ENCODE results near the gene GBF1.
A peak's percentile ranks its signal among the peaks of the same experiment; 100 is the strongest.

GBF1 gene

DNA sequence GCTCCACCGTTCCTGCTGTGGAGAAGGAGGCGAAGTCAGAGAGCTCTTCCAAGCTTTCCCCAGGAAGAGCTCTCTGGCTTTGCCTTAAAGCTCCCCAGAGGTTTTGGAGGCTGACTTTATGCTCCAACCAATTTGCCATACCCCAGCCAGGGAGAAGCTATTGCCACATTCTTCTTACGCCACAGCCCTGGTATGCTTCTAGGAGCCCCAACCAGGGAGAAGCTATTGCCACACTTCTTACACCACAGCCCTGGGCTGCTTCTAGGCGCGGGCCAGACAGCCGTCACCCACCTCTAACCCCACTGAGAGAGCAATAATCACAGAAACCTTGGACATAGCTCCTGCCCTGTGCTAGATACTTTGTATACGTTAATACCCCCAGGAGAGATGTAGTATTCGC, 18.3 kb upstream of the GBF1 start:
- no peak overlapping the region for H3K4me3 ChIP-seq (ENCODE audit: low read depth, low read length)
- TF ChIP-seq, protein P1, sequence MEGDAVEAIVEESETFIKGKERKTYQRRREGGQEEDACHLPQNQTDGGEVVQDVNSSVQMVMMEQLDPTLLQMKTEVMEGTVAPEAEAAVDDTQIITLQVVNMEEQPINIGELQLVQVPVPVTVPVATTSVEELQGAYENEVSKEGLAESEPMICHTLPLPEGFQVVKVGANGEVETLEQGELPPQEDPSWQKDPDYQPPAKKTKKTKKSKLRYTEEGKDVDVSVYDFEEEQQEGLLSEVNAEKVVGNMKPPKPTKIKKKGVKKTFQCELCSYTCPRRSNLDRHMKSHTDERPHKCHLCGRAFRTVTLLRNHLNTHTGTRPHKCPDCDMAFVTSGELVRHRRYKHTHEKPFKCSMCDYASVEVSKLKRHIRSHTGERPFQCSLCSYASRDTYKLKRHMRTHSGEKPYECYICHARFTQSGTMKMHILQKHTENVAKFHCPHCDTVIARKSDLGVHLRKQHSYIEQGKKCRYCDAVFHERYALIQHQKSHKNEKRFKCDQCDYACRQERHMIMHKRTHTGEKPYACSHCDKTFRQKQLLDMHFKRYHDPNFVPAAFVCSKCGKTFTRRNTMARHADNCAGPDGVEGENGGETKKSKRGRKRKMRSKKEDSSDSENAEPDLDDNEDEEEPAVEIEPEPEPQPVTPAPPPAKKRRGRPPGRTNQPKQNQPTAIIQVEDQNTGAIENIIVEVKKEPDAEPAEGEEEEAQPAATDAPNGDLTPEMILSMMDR (IDR thresholded peaks at IDR 0.05; ENCODE audit: low read depth, low read length, missing control alignments): no peak
- DNase-seq (ENCODE audit: low read depth): no peak

DNA sequence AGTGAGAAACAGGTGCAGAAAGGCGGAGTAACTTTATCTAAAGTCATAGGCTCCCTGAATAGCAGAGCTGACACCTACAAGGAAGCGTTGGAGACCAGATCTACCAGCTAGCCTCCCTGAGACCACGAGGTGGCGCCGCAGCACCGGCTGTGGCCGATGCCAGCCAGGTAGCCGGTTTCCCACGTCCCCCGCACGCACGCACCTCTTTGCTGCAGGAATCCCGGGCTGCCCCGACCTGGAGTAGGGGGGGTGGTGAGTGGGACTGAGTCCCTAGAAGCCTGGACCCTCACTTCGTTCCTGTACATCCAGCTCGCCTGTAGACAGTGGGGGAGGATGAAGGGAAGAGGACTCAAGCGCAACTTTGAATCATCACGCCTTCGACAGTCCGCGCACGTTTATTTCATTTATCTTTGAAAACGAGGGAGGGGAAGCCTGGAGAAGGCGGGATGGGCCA, 15.5 kb upstream of the GBF1 start:
- DNase-seq (ENCODE audit: low read depth): no peak
- no peak overlapping the region for H3K4me3 ChIP-seq (ENCODE audit: low read depth, low read length)
- TF ChIP-seq, protein P1 (IDR thresholded peaks at IDR 0.05; ENCODE audit: low read depth, low read length, missing control alignments): peak; percentile 99

DNA sequence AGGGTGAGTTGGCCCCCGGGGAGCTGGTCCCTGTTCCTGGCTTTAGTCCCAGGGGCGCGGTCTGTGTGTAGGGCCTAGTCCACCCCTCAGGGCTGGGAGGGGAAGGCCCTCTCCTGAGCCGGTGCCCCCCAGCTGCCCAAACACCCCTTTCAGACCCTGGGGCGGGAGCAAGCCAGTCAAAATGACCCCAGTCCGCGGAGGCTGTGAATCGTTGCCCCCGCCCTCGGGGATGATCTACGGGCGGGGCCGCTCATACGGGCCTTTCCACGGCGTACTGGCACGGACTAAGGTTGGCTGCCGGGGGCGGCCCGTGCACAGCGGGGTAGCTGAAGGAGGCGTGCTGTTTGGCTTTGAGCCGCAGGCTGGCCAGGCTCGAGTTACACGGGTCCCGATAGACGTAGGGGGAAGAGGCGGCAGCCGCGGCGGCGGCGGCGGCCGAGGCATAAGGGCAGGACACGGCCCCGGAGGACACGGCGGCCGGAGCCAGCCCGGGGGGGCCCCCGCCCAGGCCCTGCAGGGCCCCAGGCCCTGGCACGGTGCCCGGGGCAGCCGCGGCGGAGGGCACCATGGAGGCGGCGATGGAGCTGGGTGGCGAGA, 15.0 kb upstream of the GBF1 start:
- TF ChIP-seq, protein P1 (IDR thresholded peaks at IDR 0.05; ENCODE audit: low read depth, low read length, missing control alignments): no peak
- peak overlapping the region; percentile 48 for H3K4me3 ChIP-seq (ENCODE audit: low read depth, low read length)
- no peak for DNase-seq (ENCODE audit: low read depth)

DNA sequence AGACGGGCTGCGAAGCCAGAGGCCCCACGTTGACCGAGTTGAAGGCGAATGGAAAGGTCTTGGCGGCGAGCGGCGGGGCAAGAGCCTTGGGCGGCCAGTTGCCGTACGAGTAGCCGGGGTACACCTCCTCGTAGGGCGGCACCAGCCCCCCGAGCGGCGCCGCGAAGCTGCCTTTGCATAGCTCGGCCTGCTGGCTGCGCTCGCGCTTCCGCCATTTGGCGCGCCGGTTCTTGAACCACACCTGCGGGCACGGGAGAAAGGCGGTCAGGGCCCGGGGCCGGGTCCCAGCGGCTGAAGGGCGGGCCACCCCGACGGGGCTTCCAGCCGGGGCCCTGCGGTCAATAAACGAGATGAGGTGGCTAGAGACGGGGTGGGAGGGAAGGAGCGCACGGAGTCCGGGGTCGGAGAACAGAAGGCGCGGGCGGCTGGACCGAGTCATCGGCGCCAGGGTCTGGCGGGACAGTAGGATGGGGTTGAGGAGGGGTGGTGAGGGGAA, 14.4 kb upstream of the GBF1 start:
- TF ChIP-seq, protein P1 (IDR thresholded peaks at IDR 0.05; ENCODE audit: low read depth, low read length, missing control alignments): peak; percentile 45

DNA sequence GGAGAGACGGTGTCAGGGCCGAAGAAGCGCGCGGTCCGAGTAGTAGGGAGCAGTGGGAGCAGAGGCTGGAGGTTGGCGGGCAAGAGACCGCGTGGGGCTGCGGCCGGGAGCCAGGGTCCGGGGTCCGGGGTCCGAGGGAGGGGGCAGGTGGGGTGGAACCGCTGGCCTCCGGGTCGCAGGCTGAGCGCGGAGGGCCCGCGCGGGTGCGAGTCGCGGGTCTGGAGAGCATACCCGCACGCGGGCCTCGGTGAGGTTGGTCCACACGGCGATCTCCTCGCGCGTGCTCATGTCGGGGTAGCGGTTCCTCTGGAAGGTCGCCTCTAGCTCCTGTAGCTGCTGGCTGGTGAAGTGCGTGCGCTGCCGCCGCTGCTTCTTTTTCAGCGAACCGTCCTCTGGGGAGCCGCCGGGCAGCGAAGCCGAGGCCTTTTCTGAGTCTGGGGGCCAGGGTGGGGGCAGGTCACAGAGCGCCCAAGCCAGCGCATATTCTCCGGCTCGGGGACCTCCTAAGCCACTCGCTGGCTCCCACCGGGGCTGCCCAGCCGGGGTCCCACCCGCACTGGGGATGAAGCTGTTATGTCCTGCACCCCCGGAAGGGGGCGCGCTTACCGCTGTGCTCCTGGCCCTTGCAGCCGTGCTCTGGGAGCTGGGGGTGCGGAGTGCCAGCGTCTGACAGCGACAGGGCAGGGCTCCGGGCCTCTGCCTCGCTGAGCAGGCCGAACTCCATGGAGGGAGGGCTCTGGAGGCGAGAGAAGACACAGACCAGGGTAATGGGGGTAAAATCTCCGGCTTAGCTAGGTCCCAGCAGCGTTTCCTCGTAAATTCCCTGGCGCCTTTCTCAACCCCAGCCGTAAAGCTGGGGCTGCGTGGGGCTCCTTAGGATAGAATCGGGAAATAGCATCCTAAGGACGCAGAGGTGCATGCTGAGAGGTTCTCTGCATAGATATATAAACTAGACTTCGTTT, 13.7 kb upstream of the GBF1 start:
- TF ChIP-seq, protein P1 (IDR thresholded peaks at IDR 0.05; ENCODE audit: low read depth, low read length, missing control alignments): peak; percentile 89
- no peak for DNase-seq (ENCODE audit: low read depth)
- H3K4me3 ChIP-seq (ENCODE audit: low read depth, low read length): peak overlapping the region; percentile 48

More for the DNA sequence above, 14.4 kb upstream of the GBF1 start:
- H3K4me3 ChIP-seq (ENCODE audit: low read depth, low read length): peak overlapping the region; percentile 48
- DNase-seq (ENCODE audit: low read depth): no peak

DNA sequence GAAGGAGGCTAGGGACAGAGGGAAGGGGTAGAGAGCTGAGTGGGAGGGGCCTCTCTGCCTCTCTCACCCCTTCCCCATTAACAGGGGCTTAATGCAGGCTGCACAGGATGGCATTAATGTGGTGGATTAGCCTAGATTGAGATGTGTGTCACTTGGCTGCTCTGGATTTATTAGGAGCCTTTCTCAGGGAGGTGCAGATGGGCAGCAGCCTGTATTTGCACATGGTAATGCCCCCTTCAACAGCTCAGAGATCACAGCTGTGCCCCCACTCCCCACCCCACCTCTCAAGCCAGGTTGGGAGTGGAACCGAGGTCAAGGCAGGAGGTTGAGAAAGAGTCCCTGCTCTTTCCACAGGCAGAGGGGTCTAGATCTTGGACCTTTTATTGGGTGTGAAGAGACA, 11.3 kb upstream of the GBF1 start:
- no peak for DNase-seq (ENCODE audit: low read depth)
- H3K4me3 ChIP-seq (ENCODE audit: low read depth, low read length): no peak overlapping the region
- TF ChIP-seq, protein P1 (IDR thresholded peaks at IDR 0.05; ENCODE audit: low read depth, low read length, missing control alignments): no peak
